IPS-NIHi11 (cell line): Measurements from ENCODE around the gene CAPN14.

Experiments used
- DNase-seq: peaks from one replicate; pipeline ENCODE4 v3.0.0; 2012; ENCODE audit warnings: mixed read lengths, low spot score

CAPN14 gene

GRCh38 chr2:31140151-31140550 is 77.2 kb downstream of the CAPN14 start:
- DNase-seq: no peak

- DNase-seq: no peak
Measured at GRCh38 chr2:31139671-31140070, 77.6 kb downstream of the CAPN14 start.

- peak; percentile 86 for DNase-seq
Measured at GRCh38 chr2:31138037-31138962, 79.0 kb downstream of the CAPN14 start, which contains the start of gene GALNT14. Gene GALNT14 (minus strand): TSS chr2:31138440. CDS start chr2:31138086, 354 bp downstream.

- DNase-seq: peak; percentile 66
Measured at GRCh38 chr2:31137211-31138036, 79.9 kb downstream of the CAPN14 start.

- no peak for DNase-seq
Measured at GRCh38 chr2:31136732-31137131, 80.6 kb downstream of the CAPN14 start.

GRCh38 chr2:31136000-31136399 is 81.3 kb downstream of the CAPN14 start:
- no peak for DNase-seq

GRCh38 chr2:31134480-31134879 is 82.8 kb downstream of the CAPN14 start:
- no peak for DNase-seq

- DNase-seq: no peak
Measured at GRCh38 chr2:31132786-31133185, 84.5 kb downstream of the CAPN14 start.

GRCh38 chr2:31131871-31132270 is 85.4 kb downstream of the CAPN14 start:
- peak; percentile 32 for DNase-seq

- DNase-seq: no peak
Measured at GRCh38 chr2:31129375-31130171, 87.7 kb downstream of the CAPN14 start.

- DNase-seq: no peak
Measured at GRCh38 chr2:31127931-31128330, 89.4 kb downstream of the CAPN14 start.

- DNase-seq: no peak
Measured at GRCh38 chr2:31125918-31126695, 91.2 kb downstream of the CAPN14 start.

- DNase-seq: no peak
Measured at GRCh38 chr2:31124904-31125303, 92.4 kb downstream of the CAPN14 start.
